SU-DHL-6 (cell line): ENCODE data around the gene AGAP1.
A peak's percentile ranks its signal among the peaks of the same experiment; 100 is the strongest.

Experiments
- H2AFZ ChIP-seq: fragments of 200-600 bp; sonication (generic); 2 replicates; pipeline ENCODE4 v1.6.1; 2014; ENCODE audit warnings: low read depth, mild to moderate bottlenecking, moderate library complexity, mixed read lengths, antibody characterized with exemption, low read length; ENCODE audit not compliant: severe bottlenecking
- H3F3A ChIP-seq: fragments of 200-600 bp; shearing (Covaris generic); 2 replicates; pipeline ENCODE4 v1.6.0; 2016; ENCODE audit warnings: antibody characterized with exemption, mild to moderate bottlenecking; ENCODE audit not compliant: insufficient read depth
- H3K27ac ChIP-seq: fragments of 200-600 bp; sonication (generic); 2 replicates; pipeline ENCODE4 v1.5.1; 2016; ENCODE audit warnings: low read depth, mild to moderate bottlenecking, low read length, moderate library complexity, mixed read lengths
- H3K27me3 ChIP-seq: fragments of 200-600 bp; sonication (generic), shearing (Covaris generic); 2 replicates; pipeline ENCODE4 v1.6.0; 2014; ENCODE audit warnings: mild to moderate bottlenecking, low read length
- H3K36me3 ChIP-seq: fragments of 200-600 bp; sonication (generic); 2 replicates; pipeline ENCODE4 v1.6.1; 2014; ENCODE audit warnings: mild to moderate bottlenecking, low read length, mixed read lengths
- H3K4me2 ChIP-seq: fragments of 300-600, 200-600 bp; shearing (Covaris generic), sonication (generic); 2 replicates; pipeline ENCODE4 v1.6.0; 2014; ENCODE audit warnings: low read length, low read depth, mild to moderate bottlenecking; ENCODE audit not compliant: poor library complexity, severe bottlenecking
- H3K4me3 ChIP-seq: fragments of 200-600 bp; sonication (generic); 2 replicates; pipeline ENCODE4 v1.5.1; 2014; ENCODE audit warnings: antibody characterized with exemption, low read length, mild to moderate bottlenecking, mixed read lengths; ENCODE audit not compliant: insufficient read depth, poor library complexity, severe bottlenecking
- H3K79me2 ChIP-seq: fragments of 200-600 bp; sonication (generic); 2 replicates; pipeline ENCODE4 v1.6.1; 2014; ENCODE audit warnings: mild to moderate bottlenecking, low read length, moderate library complexity; ENCODE audit not compliant: insufficient read depth
- H3K9ac ChIP-seq: fragments of 200-600 bp; sonication (generic); 2 replicates; pipeline ENCODE4 v1.7.0; 2014; ENCODE audit warnings: mild to moderate bottlenecking, low read length
- H3K9me2 ChIP-seq: fragments of 200-600 bp; sonication (generic); replicated peaks from 2 replicates; pipeline ENCODE4 v1.6.1; 2014; ENCODE audit warnings: low read length; ENCODE audit not compliant: insufficient read depth
- H3K9me3 ChIP-seq: fragments of 200-600 bp; sonication (generic); 2 replicates; pipeline ENCODE4 v1.6.1; 2014; ENCODE audit warnings: low read length, mixed read lengths; ENCODE audit not compliant: insufficient read depth
- H4K20me1 ChIP-seq: fragments of 200-600 bp; sonication (generic); 2 replicates; pipeline ENCODE4 v1.6.1; 2014; ENCODE audit warnings: low read depth, mild to moderate bottlenecking, antibody characterized with exemption, low read length, moderate library complexity, mixed read lengths
- EZH2phosphoT487 ChIP-seq: fragments of 200-600 bp; sonication (generic), shearing (Covaris generic); conservative IDR thresholded peaks from 2 replicates; pipeline ENCODE4 v1.6.1; 2018; ENCODE audit warnings: mild to moderate bottlenecking, antibody characterized with exemption, low read length, moderate library complexity, mixed read lengths
- TF ChIP-seq, protein P1 (sequence below): fragments of 200-600 bp; sonication (generic); IDR thresholded peaks from one replicate; pipeline ENCODE4 v1.5.1; 2017; ENCODE audit warnings: antibody characterized with exemption, mild to moderate bottlenecking, low read length, moderate library complexity; ENCODE audit not compliant: insufficient read depth, poor library complexity, severe bottlenecking

The AGAP1 gene

DNA sequence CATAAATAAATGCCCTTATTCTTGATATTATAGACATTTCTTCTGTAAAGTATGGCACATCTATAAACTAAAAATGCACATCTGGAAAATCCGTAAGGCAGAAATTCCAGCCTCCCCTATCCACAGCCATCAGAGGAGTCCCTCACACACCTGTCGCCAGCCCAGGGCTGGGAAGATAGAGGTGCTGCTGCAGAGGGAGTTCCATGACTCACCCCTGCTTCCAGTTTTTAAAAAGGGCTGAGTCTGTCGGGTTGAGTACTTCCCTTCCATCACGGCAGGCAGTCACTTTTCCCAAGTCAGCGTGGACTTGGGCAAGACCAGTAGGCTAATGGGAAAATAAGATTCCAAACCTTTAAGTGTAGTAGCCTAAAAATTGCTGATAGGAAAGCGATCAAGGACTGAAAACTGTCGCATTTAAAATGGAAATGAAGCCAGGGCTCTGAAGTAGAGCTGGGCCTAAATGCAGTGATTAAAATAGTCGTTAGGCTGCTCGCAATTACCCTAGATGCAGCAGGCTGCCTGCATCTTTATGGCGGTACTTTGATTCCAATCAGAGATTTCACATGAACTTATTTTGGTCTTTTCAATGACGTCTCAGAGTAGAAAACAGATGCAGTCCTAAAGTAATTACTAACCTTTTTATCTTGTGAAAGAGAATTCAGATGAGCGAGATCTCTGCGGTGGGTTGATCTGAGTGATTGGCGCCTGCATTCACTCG, 280.5 kb downstream of the AGAP1 start:
- no peak overlapping the region for H3K9ac ChIP-seq
- no peak overlapping the region for H2AFZ ChIP-seq
- TF ChIP-seq, protein P1, sequence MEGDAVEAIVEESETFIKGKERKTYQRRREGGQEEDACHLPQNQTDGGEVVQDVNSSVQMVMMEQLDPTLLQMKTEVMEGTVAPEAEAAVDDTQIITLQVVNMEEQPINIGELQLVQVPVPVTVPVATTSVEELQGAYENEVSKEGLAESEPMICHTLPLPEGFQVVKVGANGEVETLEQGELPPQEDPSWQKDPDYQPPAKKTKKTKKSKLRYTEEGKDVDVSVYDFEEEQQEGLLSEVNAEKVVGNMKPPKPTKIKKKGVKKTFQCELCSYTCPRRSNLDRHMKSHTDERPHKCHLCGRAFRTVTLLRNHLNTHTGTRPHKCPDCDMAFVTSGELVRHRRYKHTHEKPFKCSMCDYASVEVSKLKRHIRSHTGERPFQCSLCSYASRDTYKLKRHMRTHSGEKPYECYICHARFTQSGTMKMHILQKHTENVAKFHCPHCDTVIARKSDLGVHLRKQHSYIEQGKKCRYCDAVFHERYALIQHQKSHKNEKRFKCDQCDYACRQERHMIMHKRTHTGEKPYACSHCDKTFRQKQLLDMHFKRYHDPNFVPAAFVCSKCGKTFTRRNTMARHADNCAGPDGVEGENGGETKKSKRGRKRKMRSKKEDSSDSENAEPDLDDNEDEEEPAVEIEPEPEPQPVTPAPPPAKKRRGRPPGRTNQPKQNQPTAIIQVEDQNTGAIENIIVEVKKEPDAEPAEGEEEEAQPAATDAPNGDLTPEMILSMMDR: no peak
- TF ChIP-seq EZH2phosphoT487: no peak
- H3K9me3 ChIP-seq: no peaks in the 10 kb centered on the region
- no peak overlapping the region for H3K4me3 ChIP-seq
- no peaks in the 10 kb centered on the region for H3F3A ChIP-seq
- H3K27ac ChIP-seq: no peak overlapping the region
- no peaks in the 10 kb centered on the region for H4K20me1 ChIP-seq
- no peaks in the 10 kb centered on the region for H3K36me3 ChIP-seq
- H3K79me2 ChIP-seq: no peaks in the 10 kb centered on the region
- H3K9me2 ChIP-seq: no peaks in the 10 kb centered on the region
- H3K4me2 ChIP-seq: no peak overlapping the region
- no peaks in the 10 kb centered on the region for H3K27me3 ChIP-seq

DNA sequence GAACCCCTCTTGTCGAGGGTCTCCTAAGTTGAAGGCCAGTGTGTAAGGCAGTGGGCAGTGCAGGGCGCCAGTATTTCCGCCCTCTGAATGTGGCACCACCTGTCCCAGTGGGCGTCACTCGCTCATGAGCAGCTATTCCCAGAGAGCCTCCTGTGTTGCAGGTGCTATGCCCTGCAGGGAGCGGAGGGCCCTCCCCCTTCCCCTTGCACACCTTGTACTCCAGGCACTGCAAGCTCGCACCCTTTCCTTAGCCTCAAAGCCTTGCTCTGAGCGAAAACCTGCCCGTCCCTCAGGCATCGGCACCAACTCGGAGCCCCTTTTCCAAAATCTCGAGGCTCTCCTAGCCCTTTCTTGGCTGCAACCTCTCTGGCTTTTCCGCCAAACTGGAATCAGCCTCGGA, 282.7 kb downstream of the AGAP1 start:
- no peak for TF ChIP-seq EZH2phosphoT487
- TF ChIP-seq, protein P1: no peak
- H3K9ac ChIP-seq: no peak overlapping the region

DNA sequence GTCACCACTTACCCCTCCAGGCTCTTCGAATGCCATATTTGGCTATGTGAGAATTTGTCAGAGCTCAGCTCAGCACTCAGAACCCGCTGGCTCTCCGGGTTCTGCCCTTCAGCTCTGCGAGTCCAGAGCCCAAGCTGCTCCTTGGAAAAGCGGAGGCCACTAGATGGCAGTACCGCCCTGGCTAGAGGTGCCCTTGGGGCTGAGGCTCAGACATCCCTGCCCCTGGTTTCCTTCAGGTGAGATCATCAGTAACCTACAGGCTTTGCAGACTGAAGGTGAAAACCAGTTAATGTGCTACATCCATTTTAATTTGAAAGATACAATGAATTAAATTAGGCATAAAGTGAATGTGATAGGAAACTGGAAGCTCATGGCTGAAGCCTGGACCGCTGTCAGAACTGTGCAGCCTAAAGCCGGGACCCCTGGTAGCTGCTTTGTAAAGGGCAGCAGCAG, 285.6 kb downstream of the AGAP1 start:
- Histone ChIP-seq H3K9ac (no peak overlapping the region), H3K79me2 (no peaks in the 10 kb centered on the region), H3K9me3 (no peaks in the 10 kb centered on the region), H3K36me3 (no peaks in the 10 kb centered on the region), H4K20me1 (no peaks in the 10 kb centered on the region), H3K4me3 (no peak overlapping the region), H3K4me2 (no peak overlapping the region), H3K27me3 (no peaks in the 10 kb centered on the region), H2AFZ (no peak overlapping the region), H3F3A (no peaks in the 10 kb centered on the region), H3K9me2 (no peaks in the 10 kb centered on the region), H3K27ac (no peak overlapping the region)
- TF ChIP-seq EZH2phosphoT487: no peak
- TF ChIP-seq, protein P1: peak; percentile 65

More for the DNA sequence above, 282.7 kb downstream of the AGAP1 start:
- no peaks in the 10 kb centered on the region for H4K20me1 ChIP-seq
- no peak overlapping the region for H3K4me2 ChIP-seq
- no peak overlapping the region for H3K4me3 ChIP-seq
- H3K36me3 ChIP-seq: no peaks in the 10 kb centered on the region
- H3K9me2 ChIP-seq: no peaks in the 10 kb centered on the region
- H3K27me3 ChIP-seq: no peaks in the 10 kb centered on the region
- no peak overlapping the region for H2AFZ ChIP-seq
- H3F3A ChIP-seq: no peaks in the 10 kb centered on the region
- no peaks in the 10 kb centered on the region for H3K9me3 ChIP-seq
- H3K27ac ChIP-seq: no peak overlapping the region
- H3K79me2 ChIP-seq: no peaks in the 10 kb centered on the region
